Measurements from ENCODE around the gene MXRA7.

- TF ChIP-seq CTCF (IDR thresholded peaks at IDR 0.05; ENCODE audit: insufficient read depth, low read length, poor library complexity, severe bottlenecking) (no peak), EZH2phosphoT487 (conservative IDR thresholded peaks at IDR 0.05; ENCODE audit: low read length) (no peak)
Observed at GRCh38 chr17:76706817-76707216, 3.9 kb downstream of the MXRA7 start.
